Activated T-cell treated with anti-CD3 and anti-CD28 coated beads for 1 hour (primary cell): ENCODE measurements around the gene ADIPOR1.
"Not testable (repeated sequence)": the region's sequence is repeated elsewhere in the genome, so short reads cannot be mapped to it uniquely, and the experiment has no call there.

ENCODE experiments used
- DNase-seq: peaks from one replicate; pipeline ENCODE4 v3.0.0-alpha.2; 2020; ENCODE audit warnings: low read depth

The ADIPOR1 gene

DNA sequence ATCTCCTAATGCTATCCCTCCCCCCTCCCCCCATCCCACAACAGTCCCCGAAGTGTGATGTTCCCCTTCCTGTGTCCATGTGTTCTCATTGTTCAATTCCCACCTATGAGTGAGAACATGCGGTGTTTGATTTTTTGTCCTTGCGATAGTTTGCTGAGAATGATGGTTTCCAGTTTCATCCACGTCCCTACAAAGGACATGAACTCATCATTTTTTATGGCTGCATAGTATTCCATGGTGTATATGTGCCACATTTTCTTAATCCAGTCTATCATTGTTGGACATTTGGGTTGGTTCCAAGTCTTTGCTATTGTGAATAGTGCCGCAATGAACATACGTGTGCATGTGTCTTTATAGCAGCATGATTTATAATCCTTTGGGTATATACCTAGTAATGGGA is 21.7 kb downstream of the ADIPOR1 start:
- DNase-seq: not testable (repeated sequence)

DNA sequence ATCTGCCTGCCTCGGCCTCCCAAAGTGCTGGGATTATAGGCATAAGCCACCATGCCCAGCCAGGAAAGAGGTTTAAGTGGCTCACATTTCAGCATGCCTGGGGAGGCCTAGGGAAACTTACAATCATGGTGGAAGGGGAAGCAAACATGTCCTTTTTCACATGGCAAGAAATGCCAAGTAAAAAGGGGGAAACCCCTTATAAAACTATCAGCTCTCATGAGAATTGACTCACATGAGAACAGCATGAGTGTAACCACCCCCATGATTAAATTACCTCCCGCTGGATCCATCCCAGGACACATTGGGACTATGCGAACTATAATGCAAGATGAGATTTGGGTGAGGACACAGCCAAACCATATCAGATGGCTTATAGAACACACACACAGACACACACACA is 22.3 kb downstream of the ADIPOR1 start:
- no peak for DNase-seq

DNA sequence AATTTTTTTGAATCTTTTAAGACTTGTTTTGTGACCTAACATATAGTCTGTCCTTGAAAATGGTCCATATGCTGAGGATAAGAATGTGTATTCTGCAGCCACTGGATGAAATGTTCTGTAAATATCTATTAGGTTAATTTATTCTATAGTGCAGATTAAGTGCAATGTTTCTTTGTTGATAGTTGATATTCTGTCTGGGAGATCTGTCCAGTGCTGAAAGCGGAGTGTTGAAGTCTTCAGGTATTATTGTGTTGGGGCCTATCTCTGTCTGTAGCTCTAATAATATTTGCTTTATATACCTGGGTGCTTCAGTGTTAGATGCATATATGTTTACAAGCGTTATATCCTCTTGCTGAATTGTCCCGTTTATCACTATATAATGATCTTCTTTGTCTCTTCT is 23.4 kb downstream of the ADIPOR1 start:
- no peak for DNase-seq

DNA sequence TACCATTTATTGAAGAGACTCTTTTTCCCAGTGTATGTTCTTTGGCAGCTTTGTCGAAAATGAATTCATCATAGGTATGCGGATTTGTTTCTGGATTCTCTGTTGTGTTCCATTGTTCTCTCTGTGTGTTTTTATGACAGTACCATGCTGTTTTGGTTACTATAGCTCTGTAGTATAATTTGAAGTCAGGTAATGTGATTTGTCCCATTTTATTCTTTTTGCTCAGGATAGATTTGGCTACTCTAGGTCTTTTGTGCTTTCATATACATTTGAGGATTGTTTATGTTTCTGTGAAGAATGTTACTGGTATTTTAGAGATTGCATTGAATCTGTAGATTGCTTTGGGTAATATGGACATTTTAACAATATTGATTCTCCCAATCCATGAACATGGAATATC is 25.6 kb downstream of the ADIPOR1 start:
- DNase-seq: no peak

DNA sequence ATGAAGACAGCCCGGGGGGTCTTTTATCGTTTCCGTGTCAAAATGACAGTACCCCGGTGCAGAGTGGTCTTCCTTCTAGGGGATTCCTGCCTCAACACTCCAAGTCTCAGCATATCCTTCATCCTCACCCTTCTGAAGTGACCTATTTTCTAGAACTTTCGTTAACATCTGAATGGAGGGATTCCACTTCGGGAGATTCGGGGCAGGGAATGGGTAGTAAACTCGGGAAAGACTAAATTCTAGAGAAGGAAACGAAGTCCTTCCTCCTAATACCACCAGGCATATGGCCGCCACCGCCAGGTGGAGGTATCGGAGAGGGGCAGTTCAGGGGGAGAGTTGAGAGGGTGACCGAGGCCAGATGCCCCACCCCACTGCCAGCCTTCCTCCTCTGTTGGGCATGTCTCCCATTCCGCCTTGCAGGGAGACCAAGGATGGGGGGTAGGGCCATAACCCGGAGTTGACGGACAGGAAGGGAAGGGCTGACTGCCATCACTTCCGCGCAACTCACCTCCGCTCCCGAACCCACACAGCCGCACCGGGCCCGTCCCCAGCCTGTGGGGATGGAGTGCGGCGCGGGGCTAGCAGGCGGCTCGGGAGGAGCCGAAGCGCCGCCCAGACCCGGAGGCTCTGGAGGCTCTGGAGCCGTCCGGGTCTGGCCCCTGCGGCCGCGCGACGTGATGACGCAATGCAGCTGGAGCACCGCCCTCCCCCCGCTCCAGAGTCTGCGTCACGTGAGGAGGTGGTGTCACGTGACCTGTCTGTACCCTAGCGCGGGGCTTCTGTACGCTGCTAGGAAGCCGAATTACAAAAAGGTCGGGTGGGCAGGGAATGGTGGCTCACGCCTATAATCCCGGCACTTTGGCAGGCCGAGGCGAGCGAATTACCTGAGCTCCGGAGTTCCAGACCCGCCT is 31.3 kb downstream of the ADIPOR1 start, which contains the start of gene KLHL12:
KLHL12 (minus strand) TSS at position 654 of the 911 bp plus-strand sequence. CDS start 2,072 bp downstream, outside the sequence.
- peak; percentile 89 for DNase-seq

DNA sequence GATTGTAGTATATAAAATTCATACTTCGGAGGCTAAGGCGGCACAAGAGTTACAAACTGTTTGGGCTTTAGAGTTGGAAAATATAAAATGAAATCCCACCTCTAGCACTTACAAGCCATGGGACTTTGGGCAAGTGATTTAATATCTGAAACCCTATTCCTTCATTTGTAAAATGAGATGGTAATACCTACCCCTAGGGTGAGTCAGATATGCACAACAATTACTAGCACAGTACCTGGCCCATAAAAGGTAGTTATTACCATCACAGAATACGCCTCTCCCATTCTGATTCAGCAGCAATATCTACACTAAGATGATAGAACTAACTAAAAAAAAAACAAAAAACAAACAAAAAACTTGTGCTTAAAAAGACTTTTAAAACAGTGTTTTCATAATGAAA is 34.6 kb downstream of the ADIPOR1 start:
- DNase-seq: no peak

DNA sequence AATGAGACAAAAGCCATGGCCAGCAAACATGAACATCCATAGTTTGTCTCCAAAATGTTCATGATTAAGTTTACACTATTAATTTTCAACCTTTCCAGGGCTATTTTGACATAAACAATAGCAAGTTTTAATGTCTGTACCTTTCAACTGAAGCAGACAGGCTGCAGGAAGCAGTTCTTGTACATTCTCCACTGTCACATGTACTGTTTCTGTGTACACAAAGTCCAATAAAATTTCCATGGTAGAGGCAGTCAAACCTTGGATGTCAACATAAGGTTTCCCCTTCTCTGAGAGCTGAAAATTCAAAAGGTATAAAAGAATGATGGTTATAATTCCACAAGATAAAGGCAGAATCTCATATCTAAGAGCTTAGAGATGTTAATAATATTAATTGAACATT is 38.5 kb downstream of the ADIPOR1 start:
- no peak for DNase-seq

DNA sequence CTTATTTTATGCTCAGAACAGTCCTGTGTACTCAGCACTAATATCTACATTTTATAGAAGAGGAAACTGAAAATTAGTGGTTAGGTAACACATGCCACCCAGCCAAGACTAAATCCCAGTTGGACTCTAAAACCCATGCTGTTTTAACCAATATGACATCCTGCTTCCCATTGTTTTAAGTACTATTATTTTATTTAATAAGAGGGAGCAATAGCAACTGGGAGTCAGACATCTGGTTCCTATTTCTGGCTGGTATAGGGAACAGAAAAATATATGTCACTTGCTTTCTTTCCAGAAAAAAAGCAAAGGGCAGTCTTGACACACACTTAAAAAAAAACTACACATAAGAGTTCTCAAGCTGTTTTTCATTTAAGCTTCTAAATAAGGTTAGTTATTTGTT is 43.0 kb downstream of the ADIPOR1 start:
- no peak for DNase-seq

DNA sequence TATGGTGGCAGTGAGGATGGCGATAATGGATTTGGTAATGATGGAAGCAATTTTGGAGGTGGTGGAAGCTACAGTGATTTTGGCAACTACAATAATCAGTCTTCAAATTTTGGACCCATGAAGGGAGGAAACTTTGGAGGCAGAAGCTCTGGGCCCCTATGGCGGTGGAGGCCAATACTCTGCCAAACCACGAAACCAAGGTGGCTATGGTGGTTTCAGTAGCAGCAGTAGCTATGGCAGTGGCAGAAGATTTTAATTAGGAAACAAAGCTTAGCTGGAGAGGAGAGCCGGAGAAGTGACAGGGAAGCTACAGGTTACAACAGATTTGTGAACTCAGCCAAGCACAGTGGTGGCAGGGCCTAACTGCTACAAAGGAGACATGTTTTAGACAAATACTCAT is 45.6 kb downstream of the ADIPOR1 start:
- not testable (repeated sequence) for DNase-seq

DNA sequence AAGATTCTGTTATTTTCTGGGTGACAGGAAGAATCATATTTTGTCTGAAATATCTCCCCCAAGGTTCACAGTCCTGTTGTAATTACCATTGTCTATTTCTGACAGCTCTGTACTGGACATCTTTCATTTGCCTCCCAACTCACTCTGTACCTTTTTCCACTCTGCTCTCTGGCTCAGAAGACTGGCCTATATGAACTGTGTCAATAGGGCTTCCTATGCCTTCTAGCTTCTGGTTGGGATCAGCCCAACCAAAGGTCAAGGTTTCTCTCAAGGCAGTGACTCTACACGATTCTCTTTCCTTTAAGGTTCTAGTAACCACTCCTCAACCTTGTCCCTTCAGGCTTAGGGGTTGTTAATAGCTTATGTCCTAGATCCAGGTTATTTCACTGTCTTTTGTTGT is 48.6 kb downstream of the ADIPOR1 start:
- no peak for DNase-seq

DNA sequence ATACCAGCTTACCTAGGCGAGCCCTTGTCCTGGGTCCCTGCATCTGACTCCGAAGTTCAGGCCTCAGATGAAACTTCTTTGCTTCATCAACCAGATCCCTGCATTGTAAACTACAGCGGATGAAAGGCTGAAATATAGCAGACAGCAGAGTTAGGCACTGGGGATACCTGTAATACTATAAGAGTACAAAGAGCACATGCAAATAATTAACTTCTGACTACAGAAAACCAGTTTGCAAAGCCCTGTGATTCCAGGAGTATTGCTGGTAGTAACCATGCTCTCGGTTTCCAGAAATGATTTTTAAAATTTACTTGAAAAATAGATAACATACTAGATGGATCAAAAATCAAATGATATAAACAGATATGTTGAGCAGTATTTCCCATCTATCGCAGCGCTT is 49.1 kb downstream of the ADIPOR1 start:
- DNase-seq: no peak

DNA sequence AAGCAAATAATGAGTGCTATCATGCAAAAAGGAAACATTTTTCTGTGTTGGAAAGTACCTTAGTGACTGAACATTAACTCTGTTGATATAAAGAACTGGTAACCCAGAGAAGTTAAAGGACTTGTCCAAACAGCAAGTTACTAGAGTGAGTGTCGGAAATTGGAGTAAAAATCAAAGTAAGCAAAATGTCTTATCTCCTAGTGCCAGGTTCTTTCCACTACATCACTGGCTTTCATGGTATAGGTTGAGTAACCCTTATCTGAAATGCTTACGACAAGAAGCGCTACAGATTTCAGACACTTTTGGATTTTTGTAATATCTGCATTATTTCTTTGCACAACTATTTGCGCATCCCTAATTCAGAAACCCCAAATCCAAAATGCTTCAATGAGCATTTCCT is 52.8 kb downstream of the ADIPOR1 start:
- DNase-seq: no peak

DNA sequence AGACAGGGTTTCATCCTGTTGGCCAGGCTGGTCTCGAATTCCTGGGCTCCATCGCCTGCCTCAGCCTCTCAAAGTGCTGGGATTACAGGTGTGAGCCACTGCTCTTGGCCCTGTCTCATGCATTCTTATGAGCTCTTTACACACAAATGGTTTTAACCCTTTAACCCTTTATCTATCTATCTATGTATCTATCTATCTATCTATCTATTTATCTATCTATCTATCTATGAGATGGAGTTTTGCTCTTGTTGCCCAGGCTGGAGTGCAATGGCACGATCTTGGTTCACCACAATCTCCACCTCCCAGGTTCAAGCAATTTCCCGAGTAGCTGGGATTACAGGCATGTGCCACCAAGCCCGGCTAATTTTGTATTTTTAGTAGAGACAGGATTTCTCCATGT is 54.3 kb downstream of the ADIPOR1 start:
- not testable (repeated sequence) for DNase-seq

DNA sequence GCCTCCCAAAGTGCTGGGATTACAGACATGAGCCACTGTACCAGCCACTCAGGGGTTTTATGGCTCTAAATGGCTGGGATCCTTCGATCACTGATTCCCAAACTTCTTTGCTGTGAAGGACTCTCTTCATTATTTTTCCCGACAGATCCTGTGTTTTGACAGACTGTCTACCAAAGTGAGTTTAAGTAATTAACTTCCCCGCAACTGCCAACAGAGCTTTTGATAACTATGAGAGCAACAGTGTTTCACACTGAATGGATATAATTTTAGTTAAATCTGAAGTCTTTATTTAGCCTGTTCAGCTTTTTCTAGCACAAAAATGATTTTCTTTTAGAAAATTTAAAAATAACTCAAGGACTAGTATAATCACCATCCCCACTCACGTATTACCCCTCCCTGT is 56.6 kb downstream of the ADIPOR1 start:
- DNase-seq: no peak

DNA sequence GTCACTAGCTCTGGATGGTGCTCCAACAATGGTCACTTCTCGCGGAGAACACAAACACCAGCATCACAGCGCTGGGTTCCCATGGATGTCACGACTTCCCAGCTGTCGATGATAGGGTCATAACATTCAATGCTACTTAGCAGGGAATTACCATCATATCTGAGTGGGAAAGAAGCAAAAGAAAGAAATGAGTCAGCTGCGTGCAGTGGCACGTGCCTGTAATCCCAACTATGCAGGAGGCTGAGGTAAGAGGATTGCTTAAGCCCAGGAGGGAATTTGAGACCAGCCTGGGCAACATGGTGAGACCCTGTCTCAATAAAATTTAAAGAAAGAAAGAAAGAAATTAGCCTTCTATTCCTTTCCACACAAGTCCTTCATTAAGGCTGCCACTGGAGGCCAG is 65.6 kb downstream of the ADIPOR1 start:
- no peak for DNase-seq
